Mucosa of descending colon (tissue), 3 donors: ENCODE results near the gene HK3. TPM values are rescaled to one million over a fixed set of nuclear protein-coding genes. Genes with fewer than 3 reads are reported as not detected.

ENCODE experiments used
- ATAC-seq: fragments of 200-7000 bp; cut with Tn5 transposase; one replicate; pipeline ENCODE4 v1.9.1; 2020; ENCODE audit warnings: mild to moderate bottlenecking, moderate library complexity
- DNase-seq, 3 donors: peaks; one replicate each; pipeline ENCODE4 v3.0.0-alpha.2; 2020
- H3K36me3 ChIP-seq: fragments of 200-600 bp; one replicate; pipeline ENCODE4 v1.8.0; 2021; ENCODE audit warnings: low read depth, mild to moderate bottlenecking
- H3K4me1 ChIP-seq: fragments of 200-600 bp; one replicate; pipeline ENCODE4 v1.8.0; 2021; ENCODE audit warnings: low read depth, mild to moderate bottlenecking
- H3K4me3 ChIP-seq: fragments of 200-600 bp; one replicate; pipeline ENCODE4 v1.8.0; 2021; ENCODE audit warnings: mild to moderate bottlenecking
- H3K9me3 ChIP-seq: fragments of 200-600 bp; one replicate; pipeline ENCODE4 v1.8.0; 2021; ENCODE audit warnings: mild to moderate bottlenecking
- intact Hi-C, 2 donors: fragments of 100-400 bp; cut with DNase I in 1 of 2; cut with micrococcal nuclease in 1 of 2; formaldehyde crosslinking; loops; one replicate each; pipeline versions ENCODE4 v1.11.0 to v1.11.1; 2022; cut with DNase I, micrococcal nuclease
- total RNA-seq, 3 donors: library from RNA; stranded (reverse); fragmentation: NEBNext Ultra II Directional in 2 of 3; extraction: Animal tissue kit (Norgen Biotek cat#: 25700) in 2 of 3; gene quantifications; one replicate each; pipeline versions ENCODE4 v1.2.1 to v1.2.4, GENCODE V29; 2021 to 2023
- TF ChIP-seq, protein P1 (sequence below): fragments of 200-600 bp; IDR thresholded peaks from one replicate; pipeline ENCODE4 v1.8.0; 2022; ENCODE audit warnings: antibody characterized with exemption, mild to moderate bottlenecking
- donor health status: DM: no; HTN: no; CAD: no; lungs with moderate emphysema.
- donor health status: DM: no; HTN: no; CAD: no.
- donor health status: DM: no; HTN: yes; CAD: no.

Gene HK3
- total RNA-seq, 3 donors from 2014 or later = 2.4 to 12.8 (median 7.7) TPM

DNA sequence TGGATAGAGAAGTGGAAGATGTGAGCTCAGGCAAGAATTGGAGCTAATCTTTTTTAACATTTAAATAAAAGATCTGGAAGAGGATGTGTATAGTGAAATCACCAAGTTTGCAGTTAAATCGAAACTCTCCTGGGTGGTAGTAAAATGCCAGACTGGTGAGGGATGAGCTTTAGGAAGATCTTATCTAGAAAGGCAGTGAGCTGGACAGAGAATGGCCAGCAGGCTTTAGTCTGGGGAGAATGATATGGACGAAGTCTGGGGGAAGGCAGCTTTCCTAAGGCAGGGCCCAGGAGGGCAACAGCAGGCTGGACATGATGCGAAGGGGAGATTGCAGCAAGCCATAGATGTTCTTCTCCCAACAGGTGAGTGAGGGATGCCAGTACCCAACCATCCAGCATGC, 63.2 kb downstream of the HK3 start:
- Histone ChIP-seq H3K36me3 (no peaks in the 10 kb centered on the region), H3K4me3 (no peak overlapping the region), H3K4me1 (no peaks in the 10 kb centered on the region), H3K9me3 (no peaks in the 10 kb centered on the region)
- no peak for DNase-seq
- intact Hi-C loops = no loop called here
- ATAC-seq = no peak
- TF ChIP-seq, protein P1, sequence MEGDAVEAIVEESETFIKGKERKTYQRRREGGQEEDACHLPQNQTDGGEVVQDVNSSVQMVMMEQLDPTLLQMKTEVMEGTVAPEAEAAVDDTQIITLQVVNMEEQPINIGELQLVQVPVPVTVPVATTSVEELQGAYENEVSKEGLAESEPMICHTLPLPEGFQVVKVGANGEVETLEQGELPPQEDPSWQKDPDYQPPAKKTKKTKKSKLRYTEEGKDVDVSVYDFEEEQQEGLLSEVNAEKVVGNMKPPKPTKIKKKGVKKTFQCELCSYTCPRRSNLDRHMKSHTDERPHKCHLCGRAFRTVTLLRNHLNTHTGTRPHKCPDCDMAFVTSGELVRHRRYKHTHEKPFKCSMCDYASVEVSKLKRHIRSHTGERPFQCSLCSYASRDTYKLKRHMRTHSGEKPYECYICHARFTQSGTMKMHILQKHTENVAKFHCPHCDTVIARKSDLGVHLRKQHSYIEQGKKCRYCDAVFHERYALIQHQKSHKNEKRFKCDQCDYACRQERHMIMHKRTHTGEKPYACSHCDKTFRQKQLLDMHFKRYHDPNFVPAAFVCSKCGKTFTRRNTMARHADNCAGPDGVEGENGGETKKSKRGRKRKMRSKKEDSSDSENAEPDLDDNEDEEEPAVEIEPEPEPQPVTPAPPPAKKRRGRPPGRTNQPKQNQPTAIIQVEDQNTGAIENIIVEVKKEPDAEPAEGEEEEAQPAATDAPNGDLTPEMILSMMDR = no peak

DNA sequence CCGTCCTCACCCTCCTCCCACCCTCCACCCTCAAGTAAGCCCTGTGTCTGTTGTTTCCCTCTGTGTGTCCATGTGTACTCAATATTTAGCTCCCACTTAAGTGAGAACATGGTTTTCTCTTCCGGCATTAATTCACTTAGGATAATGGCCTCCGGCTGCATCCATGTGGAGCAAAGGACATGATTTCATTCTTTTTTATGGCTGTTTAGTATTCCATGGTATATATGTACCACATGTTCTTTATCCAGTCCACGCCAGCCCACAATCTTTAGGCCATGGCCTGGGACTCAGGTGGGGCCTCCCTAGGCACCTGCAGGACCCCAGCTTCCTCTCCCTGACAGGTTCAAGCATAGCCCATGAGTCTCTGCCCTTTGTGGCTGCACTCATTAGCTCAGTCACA, 65.9 kb downstream of the HK3 start:
- H3K36me3 ChIP-seq = no peaks in the 10 kb centered on the region
- DNase-seq (no peak), ATAC-seq (no peak)
- no peaks in the 10 kb centered on the region for H3K9me3 ChIP-seq
- no peaks in the 10 kb centered on the region for H3K4me1 ChIP-seq
- TF ChIP-seq, protein P1 = no peak
- intact Hi-C loops = no loop called here
- H3K4me3 ChIP-seq = no peak overlapping the region

DNA sequence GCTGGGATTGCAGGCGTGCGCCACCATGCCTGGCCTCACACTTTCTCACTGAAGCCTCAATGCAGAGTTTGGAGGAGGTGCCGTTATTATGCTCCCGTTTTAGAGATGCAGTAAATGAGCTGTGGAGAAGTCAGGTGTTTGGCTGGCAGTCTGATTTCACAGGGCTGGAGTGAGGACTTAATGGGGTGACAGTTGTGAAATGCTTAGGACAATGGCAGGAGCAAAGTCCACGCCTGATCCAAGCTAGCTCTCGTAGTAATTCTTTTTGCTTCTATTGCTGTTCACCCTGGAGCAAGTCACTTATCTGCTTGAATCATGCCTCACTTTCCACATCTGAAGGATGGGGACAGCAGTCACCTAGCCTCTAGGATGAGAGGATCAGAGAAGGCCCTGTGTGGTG, 67.0 kb downstream of the HK3 start:
- no peaks in the 10 kb centered on the region for H3K9me3 ChIP-seq
- TF ChIP-seq, protein P1 = no peak
- no peaks in the 10 kb centered on the region for H3K36me3 ChIP-seq
- ATAC-seq = no peak
- intact Hi-C loops = no loop called here
- H3K4me1 ChIP-seq = no peaks in the 10 kb centered on the region
- H3K4me3 ChIP-seq = no peak overlapping the region
- DNase-seq = no peak

DNA sequence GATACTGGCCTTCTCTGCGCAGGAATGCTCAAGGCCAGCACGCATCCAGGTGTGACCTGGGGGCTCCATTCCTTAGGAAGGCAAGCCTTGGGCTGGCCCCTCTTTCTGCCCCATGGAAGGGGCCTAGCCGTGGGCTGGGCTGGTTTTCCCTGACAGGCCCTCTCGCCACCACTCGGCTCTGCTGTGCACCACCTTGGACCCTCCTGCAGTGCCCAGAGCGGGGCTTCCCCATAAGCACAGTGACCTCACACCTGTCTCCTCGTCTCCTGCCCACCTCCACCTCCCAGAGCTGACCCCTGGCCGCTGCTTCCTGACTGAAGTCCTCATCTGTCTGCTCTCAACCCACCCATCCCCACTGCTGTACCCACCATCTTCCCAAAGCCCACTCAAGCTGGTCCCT, 67.7 kb downstream of the HK3 start:
- Histone ChIP-seq H3K4me3 (no peak overlapping the region), H3K4me1 (no peaks in the 10 kb centered on the region), H3K36me3 (no peaks in the 10 kb centered on the region), H3K9me3 (no peaks in the 10 kb centered on the region)
- ATAC-seq = no peak
- TF ChIP-seq, protein P1 = no peak
- no peak for DNase-seq
- intact Hi-C loops = no loop called here

DNA sequence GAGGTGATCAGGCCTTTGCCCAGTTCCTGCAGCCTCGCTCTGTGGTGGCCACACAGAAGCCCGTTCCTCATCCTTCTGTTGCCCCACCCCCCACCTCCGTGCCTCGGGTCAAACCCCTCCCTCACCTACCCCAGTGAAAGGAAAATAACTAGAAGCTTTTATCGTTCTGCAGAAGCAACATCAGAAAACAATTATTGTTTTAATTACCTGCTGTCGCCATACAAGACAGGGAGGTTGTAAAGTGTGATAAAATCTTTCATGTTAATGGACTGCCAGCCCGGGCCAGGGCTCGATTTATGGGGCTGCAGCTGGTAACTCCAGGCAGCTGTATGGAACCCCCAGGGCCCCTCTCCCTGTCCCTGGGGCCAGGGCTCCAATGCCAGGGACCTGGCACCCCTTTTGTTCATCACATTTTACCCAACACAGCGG, 68.1 kb downstream of the HK3 start:
- intact Hi-C loops = no loop called here
- ATAC-seq (no peak), DNase-seq (no peak)
- Histone ChIP-seq H3K4me3 (no peak overlapping the region), H3K9me3 (no peaks in the 10 kb centered on the region), H3K4me1 (no peaks in the 10 kb centered on the region), H3K36me3 (no peaks in the 10 kb centered on the region)
- TF ChIP-seq, protein P1 = no peak

Other genes starting within 250 kb of the HK3 start
- under 1 TPM in 2 of 3 donors, not detected in 1; 0.07 to 0.16 TPM for gene UNC5A, start 88.8 kb downstream of the HK3 start, total RNA-seq
- gene UIMC1, start 107.4 kb upstream of the HK3 start, total RNA-seq = 10 to 100 TPM; 30.7 to 57.8 (median 33.3) TPM
- gene ZNF346, start 123.3 kb upstream of the HK3 start, total RNA-seq = 10 to 100 TPM; 15.7 to 17.9 (median 16.7) TPM
- 10 to 100 TPM; 25.3 to 60.3 (median 28.9) TPM for gene FGFR4, start 187.6 kb upstream of the HK3 start, total RNA-seq
- gene NSD1, start 234.4 kb upstream of the HK3 start, total RNA-seq = 100 to 1,000 TPM in 1 of 3 donors, 10 to 100 TPM in 2; 59.3 to 103 (median 69.7) TPM